Ecto neural progenitor cell (in vitro differentiated cells): ENCODE results near the gene RAB13.

Experiments
- DNase-seq: peaks from one replicate; pipeline ENCODE4 v3.0.0-alpha.2; 2018; ENCODE audit warnings: low spot score

Gene RAB13

GRCh38 chr1:153977250-153978240 is 8.6 kb downstream of the RAB13 start, which contains the start of gene JTB:
JTB (minus strand) TSS chr1:153977674; CDS start chr1:153977252, 422 bp downstream.
- DNase-seq: peak; percentile 92

DNA sequence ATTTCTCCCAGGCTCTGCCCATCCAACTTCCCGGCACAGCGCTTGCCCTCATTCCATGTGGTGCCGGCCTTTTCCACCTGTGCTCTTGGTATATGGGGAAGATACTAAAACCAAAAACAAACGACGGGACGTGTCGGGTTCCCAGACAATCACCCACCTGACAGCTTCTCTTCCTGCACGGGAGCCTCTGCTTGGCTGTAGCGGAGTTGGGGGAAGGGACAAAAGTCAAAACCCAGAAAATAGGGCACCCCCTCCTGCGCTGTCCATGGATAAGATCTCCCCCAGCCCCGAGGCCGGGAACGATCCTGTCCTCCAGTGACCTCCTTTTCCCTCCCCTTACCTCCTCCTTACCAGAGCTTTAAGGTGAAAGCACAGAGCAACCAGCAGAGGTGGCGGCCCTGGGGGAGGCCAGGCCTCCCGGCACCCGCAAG is 9.3 kb downstream of the RAB13 start:
- DNase-seq: no peak

DNA sequence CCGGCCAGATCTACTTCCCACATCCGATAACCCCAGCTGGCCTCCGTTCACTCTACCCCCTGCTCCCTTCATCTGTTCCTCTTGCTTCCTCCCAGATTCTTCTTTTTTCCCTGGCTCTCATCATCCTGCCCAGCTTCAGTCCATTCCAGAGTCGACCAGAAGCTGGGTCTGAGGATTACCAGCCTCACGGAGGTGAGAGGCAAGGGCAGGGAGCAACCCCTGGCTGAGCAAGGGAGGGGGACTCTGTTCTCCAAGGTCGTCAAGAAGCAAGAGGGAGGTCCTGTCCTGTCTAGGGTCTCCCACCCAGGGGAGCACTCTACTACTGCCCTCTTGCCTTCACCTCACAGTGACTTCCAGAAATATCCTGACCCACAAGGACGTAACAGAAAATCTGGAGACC is 12.6 kb downstream of the RAB13 start:
- no peak for DNase-seq

- DNase-seq: no peak
Measured at GRCh38 chr1:153973071-153973470, 13.1 kb downstream of the RAB13 start.

GRCh38 chr1:153970346-153970745 is 15.8 kb downstream of the RAB13 start:
- no peak for DNase-seq

DNA sequence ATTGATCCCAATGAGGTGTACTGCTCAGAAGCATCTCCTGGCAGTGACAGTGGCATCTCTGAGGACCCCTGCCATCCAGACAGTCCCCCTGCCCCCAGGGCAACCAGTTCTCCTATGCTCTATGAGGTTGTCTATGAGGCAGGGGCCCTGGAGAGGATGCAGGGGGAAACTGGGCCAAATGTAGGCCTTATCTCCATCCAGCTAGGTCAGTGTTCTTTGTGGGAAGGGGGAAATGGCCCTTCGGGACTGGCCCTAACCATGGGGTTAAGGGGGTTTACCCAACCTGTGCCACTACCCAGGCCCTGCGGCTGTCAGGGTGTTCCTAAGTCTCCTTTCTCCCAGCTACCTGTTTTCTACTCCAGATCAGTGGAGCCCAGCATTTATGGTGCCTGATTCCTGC is 17.2 kb downstream of the RAB13 start:
- DNase-seq: no peak

- DNase-seq: no peak
Measured at GRCh38 chr1:153968408-153968807, 17.7 kb downstream of the RAB13 start.

- DNase-seq: no peak
Measured at GRCh38 chr1:153968000-153968363, 18.2 kb downstream of the RAB13 start.

DNA sequence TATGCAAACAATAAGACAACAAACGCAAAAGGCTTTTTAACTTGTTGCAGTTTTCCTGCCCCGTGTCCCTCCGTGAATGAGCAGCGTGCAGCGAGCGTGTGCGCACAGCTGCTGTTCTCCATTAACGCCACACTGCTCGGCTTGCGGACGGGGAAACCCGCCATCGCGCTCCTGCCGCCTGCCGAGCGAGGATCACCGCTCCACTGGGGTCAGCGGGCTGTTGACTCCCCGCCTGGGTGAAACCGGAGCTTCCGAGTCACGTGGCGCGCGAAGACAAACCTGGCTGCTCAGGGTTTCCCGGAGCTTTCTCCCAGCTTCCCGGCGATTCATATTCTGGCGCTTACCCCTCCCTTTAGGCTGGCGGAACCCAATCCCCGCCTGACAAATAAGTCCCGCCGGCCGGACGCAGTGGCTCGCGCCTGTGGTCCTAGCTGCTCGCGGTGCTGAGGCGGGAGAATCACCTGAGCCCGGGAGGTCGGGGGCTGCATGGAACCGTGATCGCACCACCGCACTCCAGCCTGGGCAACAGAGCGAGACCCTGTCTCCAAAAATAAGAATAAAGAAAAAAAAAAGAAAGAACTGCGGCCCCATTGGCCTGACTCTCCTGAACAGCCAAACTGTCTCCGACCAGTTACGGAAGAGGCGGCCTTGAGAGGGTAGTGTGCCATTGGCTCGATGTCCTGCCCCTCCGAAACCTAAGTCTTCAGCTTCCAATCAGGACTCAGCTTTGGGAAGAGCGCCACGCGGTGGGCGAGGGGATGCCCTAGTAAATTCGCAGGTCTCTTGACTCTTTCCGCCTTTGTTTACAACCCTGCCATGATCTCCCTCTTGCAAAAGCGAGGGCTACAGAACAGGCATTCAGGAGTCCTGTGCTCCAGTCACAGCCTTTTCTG is 18.8 kb downstream of the RAB13 start, which contains the start of gene CREB3L4:
CREB3L4 (plus strand) TSS at position 796 of the 893 bp plus-strand sequence. CDS start 624 bp downstream, outside the sequence.
- DNase-seq: peak; percentile 95

- peak; percentile 82 for DNase-seq
Measured at GRCh38 chr1:153963850-153964331, 22.2 kb downstream of the RAB13 start.

DNA sequence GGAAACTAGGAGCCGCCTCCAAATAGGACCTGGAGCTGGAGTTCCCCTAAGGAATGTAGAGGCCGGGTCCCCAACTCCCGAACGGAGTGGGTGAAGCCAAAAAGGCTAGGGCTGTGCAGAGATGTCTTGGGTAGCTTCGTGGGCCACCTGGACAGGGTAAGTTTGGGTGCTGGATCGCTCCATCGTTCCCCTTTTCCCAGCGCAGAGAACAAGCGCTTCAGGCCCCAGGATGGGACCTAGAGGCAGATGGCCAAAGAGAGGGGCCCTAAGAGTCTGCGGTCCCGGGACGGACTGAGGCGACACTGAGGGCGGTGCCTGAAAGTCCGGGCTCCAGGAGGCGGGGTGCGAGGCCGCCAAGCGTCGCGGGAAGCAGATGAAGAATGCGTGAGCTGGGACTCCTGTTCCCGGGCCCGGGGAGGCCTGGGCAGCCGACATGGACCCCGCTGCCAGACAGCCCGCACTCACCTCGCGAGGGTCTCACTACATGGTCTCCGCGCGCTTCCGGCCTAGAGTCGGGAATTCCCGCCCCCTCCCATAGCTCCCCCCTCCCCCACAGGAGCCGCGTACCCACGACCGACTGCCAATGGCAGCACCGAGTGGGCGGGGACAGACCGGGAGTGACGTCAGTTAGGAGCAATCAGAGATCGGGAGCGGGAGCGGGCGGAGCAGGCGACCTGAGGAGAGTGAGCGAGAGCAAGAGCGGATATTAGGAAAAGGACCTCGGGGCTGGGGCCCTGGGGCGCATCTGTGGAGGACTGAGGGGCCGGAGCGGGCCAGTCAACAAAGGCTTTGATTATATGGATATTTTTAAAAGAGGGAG is 22.9 kb downstream of the RAB13 start, which contains the start of gene SLC39A1:
SLC39A1 (minus strand) TSS at position 508 of the 820 bp plus-strand sequence. CDS start 822 bp downstream, outside the sequence.
- DNase-seq: peak; percentile 98

DNA sequence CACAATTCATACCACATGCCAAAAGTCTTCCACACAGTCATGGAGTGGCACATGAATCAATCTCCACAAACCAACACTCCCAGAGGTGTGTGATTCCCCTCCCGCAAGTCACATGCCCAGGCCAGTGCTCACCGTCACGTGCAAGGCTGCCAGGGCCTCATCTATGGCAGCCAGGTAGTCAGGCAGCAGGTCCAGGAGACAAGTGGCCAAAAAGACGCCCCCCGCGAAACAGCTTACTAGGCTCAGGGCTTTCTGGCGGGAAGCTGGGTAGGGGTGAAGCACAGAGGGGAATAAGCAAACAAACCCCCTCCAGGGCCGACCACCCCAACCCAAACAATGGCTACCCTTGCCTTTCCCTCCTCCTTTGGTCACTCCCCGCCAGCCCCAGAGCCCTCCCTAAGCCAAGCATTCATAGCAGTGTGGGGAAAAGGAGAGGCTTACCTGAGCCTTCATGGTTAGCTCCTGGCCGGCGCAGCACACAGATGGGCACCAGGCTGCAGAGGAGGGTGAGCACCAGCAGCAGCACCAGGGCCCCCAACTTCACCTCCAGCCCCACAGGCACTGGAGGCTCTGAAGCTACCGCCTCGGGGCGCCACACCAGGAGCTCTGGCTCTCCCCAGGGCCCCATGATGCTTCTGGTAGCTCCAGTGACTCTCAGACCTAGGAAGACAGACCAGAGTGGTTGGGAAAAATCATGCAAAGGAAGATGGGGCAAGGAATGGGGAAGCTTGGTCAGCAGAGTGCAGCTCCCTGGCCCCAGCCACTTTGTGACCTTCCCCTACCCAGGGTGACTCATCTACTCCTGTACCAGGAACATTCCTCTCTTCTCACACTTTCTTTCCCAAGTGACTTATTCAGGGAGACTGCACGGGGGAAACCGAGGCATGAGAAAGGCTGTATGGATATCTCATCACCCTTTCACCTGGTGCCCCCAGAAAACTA is 23.8 kb downstream of the RAB13 start:
- no peak for DNase-seq

DNA sequence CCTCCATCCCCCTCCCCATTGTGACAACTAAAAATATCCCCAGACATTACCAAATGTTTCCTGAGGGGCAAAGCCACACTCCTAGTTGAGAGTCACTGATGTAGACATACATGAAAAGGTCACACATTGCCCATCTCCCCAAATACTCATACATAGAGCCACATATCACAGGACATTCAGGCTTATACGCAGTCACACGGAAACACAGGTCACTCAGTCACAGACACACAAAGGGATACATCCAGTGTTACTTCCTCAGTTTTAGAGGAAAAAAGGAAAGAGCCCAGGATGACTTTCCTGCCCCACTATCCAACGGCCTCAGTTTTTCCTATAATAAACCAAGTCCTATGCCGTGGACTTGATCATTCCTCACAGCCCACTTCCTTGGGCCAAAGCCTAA is 24.7 kb downstream of the RAB13 start:
- no peak for DNase-seq

DNA sequence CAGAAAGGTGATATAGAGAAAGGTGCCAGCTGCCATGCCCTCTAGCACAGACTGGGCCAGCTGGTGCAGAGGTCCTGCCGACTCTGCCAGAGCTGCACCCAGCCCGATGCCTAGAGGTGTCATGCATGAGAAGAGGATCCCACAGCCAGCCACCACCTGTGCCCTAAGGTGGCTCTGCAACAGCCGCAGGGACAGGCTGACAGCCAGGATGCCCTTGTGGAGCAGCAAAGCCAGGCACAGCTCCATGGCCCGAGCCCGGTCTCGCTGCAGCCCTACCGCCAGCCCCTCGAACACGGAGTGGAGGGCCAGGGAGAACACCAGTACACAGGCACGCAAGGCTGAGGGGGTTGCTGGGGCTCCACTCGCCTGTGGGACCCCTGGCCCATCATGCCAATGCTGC is 25.9 kb downstream of the RAB13 start:
- no peak for DNase-seq

DNA sequence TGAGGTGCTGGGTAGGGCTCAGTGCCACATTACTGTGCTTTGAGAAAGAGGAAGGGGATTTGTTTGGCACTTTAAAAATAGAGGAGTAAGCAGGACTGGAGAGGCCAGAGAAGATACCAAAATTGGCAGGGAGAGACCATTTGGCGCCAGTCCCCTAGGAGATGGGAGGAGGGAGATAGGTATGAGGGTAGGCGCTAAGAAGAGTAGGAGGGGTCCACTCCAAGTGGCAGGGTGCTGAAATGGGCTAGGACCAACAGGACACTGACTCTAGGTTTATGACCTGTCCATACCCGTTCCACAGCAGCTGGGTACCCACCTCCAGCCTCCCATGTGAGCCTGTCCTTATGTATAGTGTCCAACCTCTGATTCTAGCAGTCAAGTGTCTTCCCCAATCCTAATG is 26.7 kb downstream of the RAB13 start:
- no peak for DNase-seq

- no peak for DNase-seq
Measured at GRCh38 chr1:153958961-153959260, 27.2 kb downstream of the RAB13 start.

DNA sequence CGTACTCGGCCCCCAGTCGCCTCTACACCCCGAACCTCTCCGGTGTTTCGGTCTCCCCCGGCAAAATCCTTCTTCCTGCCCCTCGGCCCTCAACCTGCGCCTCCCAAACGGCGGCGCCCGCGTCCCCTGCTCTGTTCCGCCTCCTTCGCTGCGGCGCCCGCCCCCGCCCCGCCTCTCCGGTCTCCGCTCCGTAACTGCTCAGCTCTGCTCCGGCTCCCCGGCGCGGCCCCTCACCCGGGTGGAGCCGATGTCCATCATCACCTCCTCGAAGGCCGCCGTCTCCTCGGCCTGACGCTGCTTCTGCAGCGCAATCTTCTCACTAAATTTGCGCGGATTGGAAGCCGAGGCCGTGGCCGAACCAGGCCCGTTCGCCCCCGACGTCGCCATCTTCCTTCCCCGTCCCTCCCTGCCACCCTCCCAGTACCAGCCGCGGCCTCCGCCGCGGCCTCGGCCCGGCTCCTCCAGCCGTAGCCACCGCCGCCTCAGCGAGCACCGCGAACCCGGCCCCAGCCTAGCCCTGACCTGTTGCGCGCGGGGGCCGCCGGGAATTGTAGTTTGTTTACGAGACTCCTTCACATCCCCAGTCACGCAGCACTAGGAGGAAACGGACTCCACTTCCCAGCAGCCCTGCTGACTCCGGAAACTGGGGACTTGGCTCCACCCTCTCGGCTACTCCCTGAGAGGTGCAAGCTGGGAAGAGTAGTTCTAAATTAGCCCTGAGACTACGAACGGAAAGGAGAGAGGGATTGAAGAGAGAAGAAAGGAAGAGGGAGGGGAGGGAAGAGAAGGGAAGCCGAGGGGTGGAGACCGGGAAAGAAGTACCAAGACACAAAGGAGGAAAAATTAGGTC is 27.8 kb downstream of the RAB13 start, which contains the start of gene CRTC2:
CRTC2 (minus strand) TSS at position 502 of the 850 bp plus-strand sequence; CDS start at position 387, 115 bp downstream.
- DNase-seq: peak; percentile 98

GRCh38 chr1:153957744-153958110 is 28.4 kb downstream of the RAB13 start:
- no peak for DNase-seq

- DNase-seq: no peak
Measured at GRCh38 chr1:153956997-153957715, 29.0 kb downstream of the RAB13 start.
